Measurements from ENCODE around the gene TENM4.

DNA sequence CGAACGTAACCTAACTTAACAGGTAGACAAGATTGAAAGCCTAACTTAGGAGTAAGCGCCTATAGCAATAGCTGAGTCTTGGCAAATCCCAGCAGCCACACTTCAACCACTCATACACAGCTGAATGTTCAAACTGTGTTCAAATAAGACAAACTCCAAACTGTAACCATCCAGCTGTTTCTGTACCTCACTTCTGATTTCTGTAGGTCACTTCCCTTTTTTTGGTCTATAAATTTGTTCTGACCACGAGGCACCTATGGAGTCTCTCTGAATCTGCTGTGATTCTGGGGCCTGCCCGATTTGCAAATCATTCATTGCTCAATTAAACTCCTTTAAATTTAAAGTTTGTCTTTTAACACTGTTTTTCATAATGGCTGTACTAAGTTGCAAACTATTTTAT is 8.2 kb upstream of the TENM4 start:
- TF ChIP-seq, protein P1, sequence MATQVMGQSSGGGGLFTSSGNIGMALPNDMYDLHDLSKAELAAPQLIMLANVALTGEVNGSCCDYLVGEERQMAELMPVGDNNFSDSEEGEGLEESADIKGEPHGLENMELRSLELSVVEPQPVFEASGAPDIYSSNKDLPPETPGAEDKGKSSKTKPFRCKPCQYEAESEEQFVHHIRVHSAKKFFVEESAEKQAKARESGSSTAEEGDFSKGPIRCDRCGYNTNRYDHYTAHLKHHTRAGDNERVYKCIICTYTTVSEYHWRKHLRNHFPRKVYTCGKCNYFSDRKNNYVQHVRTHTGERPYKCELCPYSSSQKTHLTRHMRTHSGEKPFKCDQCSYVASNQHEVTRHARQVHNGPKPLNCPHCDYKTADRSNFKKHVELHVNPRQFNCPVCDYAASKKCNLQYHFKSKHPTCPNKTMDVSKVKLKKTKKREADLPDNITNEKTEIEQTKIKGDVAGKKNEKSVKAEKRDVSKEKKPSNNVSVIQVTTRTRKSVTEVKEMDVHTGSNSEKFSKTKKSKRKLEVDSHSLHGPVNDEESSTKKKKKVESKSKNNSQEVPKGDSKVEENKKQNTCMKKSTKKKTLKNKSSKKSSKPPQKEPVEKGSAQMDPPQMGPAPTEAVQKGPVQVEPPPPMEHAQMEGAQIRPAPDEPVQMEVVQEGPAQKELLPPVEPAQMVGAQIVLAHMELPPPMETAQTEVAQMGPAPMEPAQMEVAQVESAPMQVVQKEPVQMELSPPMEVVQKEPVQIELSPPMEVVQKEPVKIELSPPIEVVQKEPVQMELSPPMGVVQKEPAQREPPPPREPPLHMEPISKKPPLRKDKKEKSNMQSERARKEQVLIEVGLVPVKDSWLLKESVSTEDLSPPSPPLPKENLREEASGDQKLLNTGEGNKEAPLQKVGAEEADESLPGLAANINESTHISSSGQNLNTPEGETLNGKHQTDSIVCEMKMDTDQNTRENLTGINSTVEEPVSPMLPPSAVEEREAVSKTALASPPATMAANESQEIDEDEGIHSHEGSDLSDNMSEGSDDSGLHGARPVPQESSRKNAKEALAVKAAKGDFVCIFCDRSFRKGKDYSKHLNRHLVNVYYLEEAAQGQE (IDR thresholded peaks at IDR 0.05; ENCODE audit: low read depth, low read length), result no peak
- TF ChIP-seq PBX3 (IDR thresholded peaks at IDR 0.05) (no peak), GABPA (IDR thresholded peaks at IDR 0.05; ENCODE audit: low read depth) (no peak), NFIC (IDR thresholded peaks at IDR 0.05; ENCODE audit: borderline replicate concordance) (no peak), TCF12 (IDR thresholded peaks at IDR 0.05) (no peak), FOXM1 (IDR thresholded peaks at IDR 0.05; ENCODE audit: low read depth) (no peak), MXI1 (IDR thresholded peaks at IDR 0.05; ENCODE audit: low read depth, low read length) (no peak)
- TF ChIP-seq, protein P2, sequence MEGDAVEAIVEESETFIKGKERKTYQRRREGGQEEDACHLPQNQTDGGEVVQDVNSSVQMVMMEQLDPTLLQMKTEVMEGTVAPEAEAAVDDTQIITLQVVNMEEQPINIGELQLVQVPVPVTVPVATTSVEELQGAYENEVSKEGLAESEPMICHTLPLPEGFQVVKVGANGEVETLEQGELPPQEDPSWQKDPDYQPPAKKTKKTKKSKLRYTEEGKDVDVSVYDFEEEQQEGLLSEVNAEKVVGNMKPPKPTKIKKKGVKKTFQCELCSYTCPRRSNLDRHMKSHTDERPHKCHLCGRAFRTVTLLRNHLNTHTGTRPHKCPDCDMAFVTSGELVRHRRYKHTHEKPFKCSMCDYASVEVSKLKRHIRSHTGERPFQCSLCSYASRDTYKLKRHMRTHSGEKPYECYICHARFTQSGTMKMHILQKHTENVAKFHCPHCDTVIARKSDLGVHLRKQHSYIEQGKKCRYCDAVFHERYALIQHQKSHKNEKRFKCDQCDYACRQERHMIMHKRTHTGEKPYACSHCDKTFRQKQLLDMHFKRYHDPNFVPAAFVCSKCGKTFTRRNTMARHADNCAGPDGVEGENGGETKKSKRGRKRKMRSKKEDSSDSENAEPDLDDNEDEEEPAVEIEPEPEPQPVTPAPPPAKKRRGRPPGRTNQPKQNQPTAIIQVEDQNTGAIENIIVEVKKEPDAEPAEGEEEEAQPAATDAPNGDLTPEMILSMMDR (IDR thresholded peaks at IDR 0.05), result no peak

Data from SK-N-SH (cell line).